Measurements from ENCODE around the gene SLC39A13. TPM values are rescaled to one million over a fixed set of nuclear protein-coding genes. Genes with fewer than 3 reads are reported as not detected.

The SLC39A13 gene
- 29.2 and 32.4 TPM in 2 replicates for total RNA-seq (2012; rRNA removed)
- 144 and 164 TPM in 2 replicates for polyA plus RNA-seq (2012; rRNA removed)
- 96.1 and 190 TPM in 2 replicates for polyA plus RNA-seq (2012; cell fraction: cytosol; rRNA removed)
- polyA plus RNA-seq (2012; cell fraction: nucleus; rRNA removed; ENCODE audit: low replicate concordance), result 451 and 1,131 TPM in 2 replicates
- percentile 83 among the genes with signal in this experiment for Bru-seq, nascent RNA
- BruChase-seq, experiment 1, labeled RNA remaining after a 6-hour chase, result percentile 90 among the genes with signal in this experiment
- BruChase-seq, experiment 2, labeled RNA remaining after a 2-hour chase, result percentile 88 among the genes with signal in this experiment
- long read RNA-seq, partial matches to known transcripts, result 105 of 410 reads
- long read RNA-seq, other reads (novel, unspliced or antisense), result 296 of 410 reads

- Histone ChIP-seq H2AFZ (replicated peaks; ENCODE audit: low read length, poor library complexity) (peak within 1 kb of the TSS; percentile 93), H3K18ac (ENCODE audit: low read depth, low read length) (peak within 1 kb of the TSS; percentile 88), H3K9me1 (ENCODE audit: insufficient read depth, low read length) (peaks cover 8% of the 10 kb centered on the region; the same call in 1 of the 2 replicates), H3K4me1 (ENCODE audit: control insufficient read depth, insufficient read depth, low read length) (peaks cover 22% of the 10 kb centered on the region), H3K4me3 (ENCODE audit: insufficient read depth, low read depth, low read length) (peak within 1 kb of the TSS; percentile 82), H3K4me2 (ENCODE audit: low read depth, low read length) (peak within 1 kb of the TSS; percentile 86), H2AK9ac (replicated peaks; ENCODE audit: low read depth, low read length, poor library complexity) (peak within 1 kb of the TSS; percentile 100), H3K9me3 (ENCODE audit: control insufficient read depth, insufficient read depth, low read length) (no peaks in the 10 kb centered on the region), H4K20me1 (ENCODE audit: insufficient read depth, low read length) (0 out of 2 replicates have a peak, but pooled peaks cover 24% of the 10 kb centered on the region), H3K23ac (ENCODE audit: low read depth, low read length) (peak within 1 kb of the TSS; percentile 97), H3K36me3 (ENCODE audit: control insufficient read depth, insufficient read depth, low read length) (peaks cover 21% of the 10 kb centered on the region; the same call in 1 of the 2 replicates), H2AK5ac (ENCODE audit: low read depth, low read length) (peak within 1 kb of the TSS; percentile 99), H4K91ac (ENCODE audit: insufficient read depth, low read depth, low read length) (peak within 1 kb of the TSS; percentile 98), H4K8ac (ENCODE audit: low read depth in 2 of 2, low read length in 2 of 2) (peak within 1 kb of the TSS; percentile 95 to 97), H2BK15ac (ENCODE audit: low read depth, low read length) (peak within 1 kb of the TSS; percentile 59), H2BK20ac (ENCODE audit: low read depth, low read length) (peak within 1 kb of the TSS; percentile 62), H4K5ac (ENCODE audit: low read depth, low read length) (peak within 1 kb of the TSS; percentile 82), H3K4ac (ENCODE audit: low read depth, low read length) (peak within 1 kb of the TSS; percentile 99), H3K14ac (replicated peaks; ENCODE audit: low read depth, low read length) (peak within 1 kb of the TSS; percentile 100), H2BK5ac (ENCODE audit: low read depth, low read length, poor library complexity, severe bottlenecking) (peak within 1 kb of the TSS; percentile 94), H3K27me3 (ENCODE audit: control insufficient read depth, insufficient read depth, low read length) (no peaks in the 10 kb centered on the region), H3K9ac (ENCODE audit: low read depth, low read length) (peak within 1 kb of the TSS; percentile 97), H2BK120ac (ENCODE audit: low read depth, low read length) (peak within 1 kb of the TSS; percentile 89), H3K27ac (ENCODE audit: insufficient read depth, low read length) (peak within 1 kb of the TSS; percentile 98), H3K56ac (ENCODE audit: extremely low read depth, insufficient read depth, low read length) (peak within 1 kb of the TSS; percentile 95), H3K79me1 (ENCODE audit: low read depth in 1 of 2, low read length in 2 of 2) (peaks cover 0 to 44% of the 10 kb centered on the region in 2 experiments; a peak in 2 of 4 replicates)
- in situ Hi-C loops (cut with MboI; ENCODE audit: low sequenced_read_pairs), result no loop called here
- POLR2A ChIA-PET (ENCODE audit: unreplicated experiment), result no interaction called here
- CTCF ChIA-PET, result interaction anchor here (1.0 kb wide), 1 partner anchor 34 kb away, joined by 3 read pairs; no protein-coding TSS in a partner anchor
- 0% methylated on average over 37 of the region's 70 CpGs; no CpG with 5 or more reads in 1 of the 2 experiments for WGBS, 2 experiments (ENCODE audit: extremely low coverage in 2 of 2, insufficient read length in 1 of 2)
- DNase-seq (peak; percentile 95), ATAC-seq (ENCODE audit: low read depth) (peak; percentile 85)
- dilution Hi-C loops (cut with HindIII; ENCODE audit: low sequenced_read_pairs, unreplicated experiment), result no loop called here
- BruUV-seq (replicated peaks), result no TSS peak
- intact Hi-C loops (cut with micrococcal nuclease), result loop anchor here (1.0 to 5.0 kb wide), 4 partner anchors 34 to 209 kb away; partner anchors contain the start of gene NR1H3
- TF ChIP-seq SMC3 (IDR thresholded peaks at IDR 0.05; ENCODE audit: low read depth, low read length) (peak; percentile 65), CTCF (conservative IDR thresholded peaks at IDR 0.05; ENCODE audit: low read depth, low read length) (peak; percentile 97), ELK1 (IDR thresholded peaks at IDR 0.05; ENCODE audit: borderline replicate concordance, low read depth, low read length) (no peak), MXI1 (IDR thresholded peaks at IDR 0.05; ENCODE audit: borderline replicate concordance, low read depth, low read length) (peak; percentile 73), BHLHE40 (IDR thresholded peaks at IDR 0.05; ENCODE audit: low read depth, low read length) (peak; percentile 80), MAZ (IDR thresholded peaks at IDR 0.05; ENCODE audit: borderline replicate concordance, low read depth, low read length) (peak; percentile 89), CHD1 (IDR thresholded peaks at IDR 0.05; ENCODE audit: low read depth, low read length) (no peak), POLR2A (IDR thresholded peaks at IDR 0.05; ENCODE audit: low read depth, low read length) (peak; percentile 76), MAFK (IDR thresholded peaks at IDR 0.05; ENCODE audit: low read depth, low read length) (0 out of 2 replicates have a peak, but pooled peaks have one; percentile 19), FOS (IDR thresholded peaks at IDR 0.05; ENCODE audit: low read depth, low read length) (peak; percentile 41), RFX5 (IDR thresholded peaks at IDR 0.05; ENCODE audit: low read depth, low read length) (no peak), CEBPB (IDR thresholded peaks at IDR 0.05; ENCODE audit: low read depth, low read length) (no peak)
Measured at GRCh38 chr11:47407746-47408590, at the start of gene SLC39A13. Gene SLC39A13, plus strand, starts transcription at chr11:47408590. Its CDS starts 1,505 bp downstream, at chr11:47410095.

All from IMR-90 (cell line).